ENCODE data around the gene RASSF5.

RASSF5 gene

GRCh38 chr1:206467915-206468314 is 39.4 kb upstream of the RASSF5 start:
- Histone ChIP-seq H3K4me3 (no peak overlapping the region), H3K27ac (no peak overlapping the region), H3K36me3 (no peaks in the 10 kb centered on the region), H3K27me3 (peaks cover 0 to 22% of the 10 kb centered on the region in 2 donors), H3K4me1 (peaks cover 6 to 21% (median 18%) of the 10 kb centered on the region in 4 donors), H3K9me3 (no peaks in the 10 kb centered on the region)
- peak; percentile 63 to 80 for DNase-seq
- intact Hi-C loops (cut with DNase I; ENCODE audit: low total_unique reads), result no loop called here
- TF ChIP-seq CTCF (IDR thresholded peaks at IDR 0.05), result no peak

GRCh38 chr1:206468571-206468970 is 38.8 kb upstream of the RASSF5 start:
- no peak for TF ChIP-seq CTCF (IDR thresholded peaks at IDR 0.05)
- Histone ChIP-seq H3K4me3 (no peak overlapping the region), H3K27me3 (peaks cover 0 to 22% of the 10 kb centered on the region in 2 donors), H3K36me3 (no peaks in the 10 kb centered on the region), H3K9me3 (no peaks in the 10 kb centered on the region), H3K4me1 (peaks cover 6 to 21% (median 18%) of the 10 kb centered on the region in 4 donors), H3K27ac (no peak overlapping the region)
- no peak for DNase-seq
- intact Hi-C loops (cut with DNase I; ENCODE audit: low total_unique reads), result no loop called here

- H3K4me3 ChIP-seq, result peak overlapping the region in 1 of 2 donors; percentile 66
These were observed 37.9 kb upstream of the RASSF5 start for GRCh38 chr1:206469411-206469932.

GRCh38 chr1:206469933-206470691 is 37.2 kb upstream of the RASSF5 start, which contains the start of gene IKBKE:
TSS of gene IKBKE (plus strand) at chr1:206470476. CDS start at chr1:206473228, 2,752 bp downstream.
- peaks cover 0 to 22% of the 10 kb centered on the region in 2 donors for H3K27me3 ChIP-seq
- H3K4me1 ChIP-seq, result peaks cover 6 to 21% (median 18%) of the 10 kb centered on the region in 4 donors
- peak in 1 of 2 experiments; percentile 22 for TF ChIP-seq CTCF (IDR thresholded peaks at IDR 0.05)
- H3K4me3 ChIP-seq, result peak within 1 kb of the TSS; percentile 51 to 66
- H3K36me3 ChIP-seq, result peaks cover 0 to 11% (median 0%) of the 10 kb centered on the region in 3 donors
- H3K27ac ChIP-seq, result peak within 1 kb of the TSS; percentile 44 to 48
- no peaks in the 10 kb centered on the region for H3K9me3 ChIP-seq
- peak; percentile 65 to 78 for DNase-seq
- intact Hi-C loops (cut with DNase I; ENCODE audit: low total_unique reads), result no loop called here

More at GRCh38 chr1:206469411-206469932, 37.9 kb upstream of the RASSF5 start:
- H3K4me1 ChIP-seq, result peaks cover 6 to 21% (median 18%) of the 10 kb centered on the region in 4 donors
- H3K27me3 ChIP-seq, result peaks cover 0 to 22% of the 10 kb centered on the region in 2 donors
- TF ChIP-seq CTCF (IDR thresholded peaks at IDR 0.05), result no peak
- no peak for DNase-seq
- intact Hi-C loops (cut with DNase I; ENCODE audit: low total_unique reads), result no loop called here
- H3K27ac ChIP-seq, result no peak overlapping the region
- no peaks in the 10 kb centered on the region for H3K9me3 ChIP-seq
- H3K36me3 ChIP-seq, result peaks cover 0 to 5% (median 0%) of the 10 kb centered on the region in 3 donors

- peak overlapping the region; percentile 51 to 66 for H3K4me3 ChIP-seq
- peak overlapping the region; percentile 44 to 48 for H3K27ac ChIP-seq
- H3K27me3 ChIP-seq, result peaks cover 0 to 22% of the 10 kb centered on the region in 2 donors
- intact Hi-C loops (cut with DNase I; ENCODE audit: low total_unique reads), result no loop called here
- peaks cover 6 to 21% (median 18%) of the 10 kb centered on the region in 4 donors for H3K4me1 ChIP-seq
- DNase-seq, result no peak
- H3K9me3 ChIP-seq, result no peaks in the 10 kb centered on the region
- TF ChIP-seq CTCF (IDR thresholded peaks at IDR 0.05), result no peak
- peaks cover 0 to 16% (median 0%) of the 10 kb centered on the region in 3 donors for H3K36me3 ChIP-seq
These were observed 36.5 kb upstream of the RASSF5 start for GRCh38 chr1:206470692-206471414.
